AG09319 (cell line): ENCODE measurements around the gene DHRS2.
A peak's percentile ranks its signal among the peaks of the same experiment; 100 is the strongest.
"Not testable (repeated sequence)": the region's sequence is repeated elsewhere in the genome, so short reads cannot be mapped to it uniquely, and the experiment has no call there.

Experiments
- DNase-seq: peaks from one replicate; pipeline ENCODE4 v3.0.0-alpha.2; 2010; ENCODE audit warnings: low read depth; ENCODE audit errors: extremely low read depth
- CTCF ChIP-seq: IDR thresholded peaks from 2 replicates; pipeline ENCODE4 v1.5.1; 2011; ENCODE audit warnings: low read depth, mild to moderate bottlenecking, inconsistent platforms, low read length, moderate library complexity

DHRS2 gene

GRCh38 chr14:23636317-23637211, at the start of gene DHRS2:
TSS of gene DHRS2 (plus strand) at chr14:23636364. CDS start at chr14:23638865, 2,501 bp downstream.
- no peak for TF ChIP-seq CTCF
- no peak for DNase-seq

DNA sequence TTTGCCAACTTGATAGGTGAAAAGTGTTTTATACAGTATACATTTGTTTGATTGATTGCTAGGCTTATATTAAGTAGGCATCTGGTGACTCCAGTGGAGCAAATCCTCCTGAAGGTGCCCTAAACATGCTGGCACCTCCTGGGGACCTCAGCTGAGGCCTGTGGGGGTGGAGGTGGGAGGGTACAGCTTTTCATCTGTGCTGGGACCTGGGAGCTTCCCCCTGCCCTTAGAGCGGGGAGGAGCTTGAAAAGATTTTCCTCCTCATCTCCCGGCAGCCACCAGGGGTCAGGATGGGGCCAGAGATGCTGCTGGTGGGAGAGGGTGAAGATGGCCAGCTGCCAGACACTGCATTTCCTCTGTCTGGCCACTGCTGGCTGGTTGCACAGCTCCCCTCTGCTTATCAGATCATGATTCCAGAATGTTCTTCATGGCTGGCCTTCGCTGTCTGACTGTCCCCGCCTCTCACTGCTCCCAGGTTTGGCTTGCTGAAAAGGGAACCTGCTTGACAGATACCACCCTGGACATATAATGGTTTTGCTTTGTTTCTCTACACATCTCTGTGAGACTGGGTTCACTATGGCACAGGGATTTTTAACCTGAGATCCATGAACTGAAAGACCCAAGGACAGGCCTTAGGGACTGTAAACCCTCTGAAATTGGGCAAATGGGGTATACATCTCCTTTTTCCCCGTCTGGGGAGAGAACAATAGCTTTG, 47.1 kb upstream of the DHRS2 start:
- TF ChIP-seq CTCF = peak; percentile 72
- peak; percentile 42 for DNase-seq

DNA sequence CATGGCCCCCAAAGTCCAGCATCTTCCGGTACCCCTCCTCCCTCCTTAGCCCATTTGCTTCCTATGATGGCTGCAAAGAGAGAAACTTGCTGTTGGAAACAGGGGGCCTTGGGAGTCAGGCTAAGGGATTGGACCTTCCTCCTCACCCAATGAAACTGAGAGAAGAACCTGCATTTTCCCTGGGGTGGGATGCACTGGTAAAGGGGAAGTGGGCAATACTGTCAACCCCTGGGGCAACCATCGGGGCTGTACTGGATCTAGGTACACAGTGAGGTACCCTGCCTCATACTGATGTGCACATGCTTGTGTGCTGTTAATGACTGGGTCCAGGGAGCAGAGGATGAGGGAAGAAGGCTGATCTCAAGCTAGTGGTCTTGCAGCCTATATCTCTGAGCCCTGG, 46.6 kb upstream of the DHRS2 start:
- TF ChIP-seq CTCF = no peak
- no peak for DNase-seq

- TF ChIP-seq CTCF = no peak
- DNase-seq = no peak
Observed at GRCh38 chr14:23590198-23590597, 46.0 kb upstream of the DHRS2 start.

DNA sequence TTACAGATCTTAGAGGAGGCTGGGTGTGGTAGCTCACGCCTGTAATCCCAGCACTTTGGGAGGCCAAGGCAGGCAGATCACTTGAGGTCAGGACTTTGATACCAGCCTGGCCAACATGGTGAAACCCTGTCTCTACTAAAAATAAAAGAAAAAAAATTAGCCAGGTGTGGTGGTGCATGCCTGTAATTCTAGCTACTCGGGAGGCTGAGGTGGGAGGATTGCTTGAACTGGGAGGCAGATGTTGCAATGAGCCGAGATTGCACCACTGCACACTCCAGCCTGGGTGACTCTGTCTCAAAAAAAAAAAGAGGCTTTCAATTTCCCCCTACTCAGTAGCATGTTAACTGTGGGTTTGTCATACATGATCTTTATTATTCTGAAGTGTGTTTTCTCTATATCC, 42.0 kb upstream of the DHRS2 start:
- DNase-seq = not testable (repeated sequence)

DNA sequence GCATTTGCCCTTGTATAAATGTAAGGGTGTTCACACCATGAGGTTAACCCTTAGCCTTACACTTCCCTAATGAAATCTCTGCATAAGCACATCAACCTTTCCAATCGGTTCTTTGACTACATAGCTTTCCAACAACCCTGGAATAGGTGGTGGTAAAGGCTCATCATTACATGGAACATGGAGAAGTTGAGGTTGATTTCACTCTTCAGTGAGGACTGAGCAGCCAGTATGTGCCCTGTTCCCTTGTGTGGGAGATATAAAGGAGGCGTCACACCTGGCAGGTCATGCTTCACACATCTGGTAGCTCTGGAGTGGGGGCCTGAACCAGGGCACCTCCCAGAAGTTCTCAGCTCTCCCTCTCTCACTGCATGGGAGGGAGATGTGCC, 35.8 kb upstream of the DHRS2 start:
- DNase-seq = no peak

DNA sequence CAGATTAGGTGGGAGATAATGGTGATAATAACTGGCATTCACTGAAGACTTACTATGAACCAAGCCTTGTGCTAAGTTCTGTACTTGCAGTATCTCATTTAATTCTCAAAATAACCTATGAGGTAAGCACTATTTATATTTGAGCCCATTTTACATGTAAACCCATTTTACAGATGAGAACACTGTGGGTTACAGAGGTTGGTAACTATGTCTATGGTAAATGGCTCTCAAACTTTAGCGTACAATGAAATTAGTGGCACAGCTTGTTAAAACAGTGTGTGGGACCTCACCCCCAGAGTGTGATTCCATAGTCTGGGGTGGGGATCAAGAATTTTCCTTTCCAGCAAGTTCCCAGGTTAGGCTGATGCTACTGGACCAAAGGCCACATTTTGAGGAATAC, 35.4 kb upstream of the DHRS2 start:
- TF ChIP-seq CTCF = no peak
- no peak for DNase-seq

More for the DNA sequence above, 35.8 kb upstream of the DHRS2 start:
- TF ChIP-seq CTCF = no peak
